Breast epithelium (tissue), 4 donors: Measurements from ENCODE around the gene AKT1S1. TPM values are rescaled to one million over a fixed set of nuclear protein-coding genes. Genes with fewer than 3 reads are reported as not detected.

Experiments
- DNase-seq, 2 donors: peaks; one replicate each; pipeline ENCODE4 v3.0.0-alpha.2; 2019; ENCODE audit warnings: low spot score in 2 of 2
- H3K27ac ChIP-seq, 2 donors: fragments of 200-600 bp; sonication (generic) in 1 of 2; one replicate each; pipeline ENCODE4 v1.5.1; 2016 to 2019; ENCODE audit warnings: mild to moderate bottlenecking in 1 of 2
- H3K27me3 ChIP-seq, 2 donors: fragments of 200-600 bp; sonication (generic) in 1 of 2; one replicate each; pipeline versions ENCODE4 v1.5.1 to v1.6.0; 2017 to 2019; ENCODE audit warnings: control low read depth in 1 of 2, mild to moderate bottlenecking in 1 of 2
- H3K36me3 ChIP-seq: fragments of 200-600 bp; one replicate; pipeline ENCODE4 v1.5.1; 2019
- H3K4me1 ChIP-seq, 2 donors: fragments of 200-600 bp; sonication (generic); one replicate each; pipeline ENCODE4 v1.5.1; 2016 to 2019; ENCODE audit warnings: control low read depth in 1 of 2
- H3K4me3 ChIP-seq, 3 donors: fragments of 200-600 bp; sonication (generic); 1 replicate in 2 of 3; 2 replicates in 1 of 3; pipeline ENCODE4 v1.5.1; 2016 to 2019; ENCODE audit warnings: mild to moderate bottlenecking in 3 of 3, moderate library complexity in 2 of 3
- H3K9me3 ChIP-seq, 2 donors: fragments of 200-600 bp; sonication (generic) in 1 of 2; one replicate each; pipeline ENCODE4 v1.5.1; 2016 to 2019; ENCODE audit warnings: control low read depth in 1 of 2
- POLR2A ChIP-seq: fragments of 450-650 bp; IDR thresholded peaks from one replicate; pipeline ENCODE4 v1.6.1; 2016; ENCODE audit warnings: antibody characterized with exemption, mild to moderate bottlenecking, moderate library complexity
- POLR2AphosphoS5 ChIP-seq, 3 donors: sonication (generic); formaldehyde crosslinking; IDR thresholded peaks; one replicate each; pipeline ENCODE4 v1.6.1; 2017; ENCODE audit warnings: antibody characterized with exemption in 3 of 3
- intact Hi-C: fragments of 100-400 bp; cut with DNase I; formaldehyde crosslinking; loops from one replicate; pipeline ENCODE4 v1.15.1; 2023; ENCODE audit warnings: low total_unique reads
- total RNA-seq, 3 donors: library from RNA; depleted of rRNA; stranded (reverse); fragments of >200 nt; gene quantifications; one replicate each; pipeline ENCODE4 v1.1.0, GENCODE V29; 2016
- TF ChIP-seq, protein P1 (sequence below), 3 donors: fragments of 450-650 bp; IDR thresholded peaks; one replicate each; pipeline ENCODE4 v1.5.1; 2016 to 2017; ENCODE audit warnings: antibody characterized with exemption in 3 of 3, mild to moderate bottlenecking in 3 of 3, moderate library complexity in 3 of 3

The AKT1S1 gene
- total RNA-seq, 3 donors from 2014 or later = 11.9 to 13.8 (median 12.5) TPM

DNA sequence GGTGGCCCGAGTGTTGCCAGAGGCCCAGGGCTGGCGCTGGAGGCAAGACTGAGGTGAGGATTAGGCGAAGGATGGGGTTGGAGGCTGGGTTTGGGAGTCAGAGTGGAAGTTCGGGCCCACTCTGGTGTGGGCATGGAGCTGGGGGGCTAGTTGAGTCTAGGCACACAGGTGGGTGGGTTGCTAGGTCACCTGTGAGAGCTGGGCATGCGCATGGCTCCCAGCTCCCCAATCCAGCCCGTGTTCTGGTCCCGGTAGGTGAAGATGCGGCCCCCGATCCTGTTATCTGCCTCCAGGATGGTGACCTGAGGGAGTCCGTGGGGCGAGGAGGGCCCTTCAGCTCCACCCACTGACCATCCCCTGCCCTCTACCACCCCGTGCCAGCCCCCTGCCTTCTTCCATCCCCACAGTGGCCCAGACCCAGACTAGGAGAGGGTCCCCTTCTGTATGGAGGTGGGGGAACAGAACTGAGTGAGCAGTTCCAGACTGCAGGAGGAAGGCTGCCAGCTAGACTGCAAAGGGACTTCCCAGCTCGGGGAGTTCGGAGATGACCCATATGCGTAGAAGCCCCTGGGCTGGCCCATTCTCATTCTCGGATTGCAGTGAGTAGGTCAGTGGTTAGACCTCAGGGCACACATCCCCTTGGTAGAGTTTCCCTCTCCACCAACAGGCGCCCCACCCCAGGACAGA, 17.9 kb upstream of the AKT1S1 start:
- TF ChIP-seq POLR2A (no peak), POLR2AphosphoS5 (IDR thresholded peaks at IDR 0.05) (no peak)
- TF ChIP-seq, protein P1, sequence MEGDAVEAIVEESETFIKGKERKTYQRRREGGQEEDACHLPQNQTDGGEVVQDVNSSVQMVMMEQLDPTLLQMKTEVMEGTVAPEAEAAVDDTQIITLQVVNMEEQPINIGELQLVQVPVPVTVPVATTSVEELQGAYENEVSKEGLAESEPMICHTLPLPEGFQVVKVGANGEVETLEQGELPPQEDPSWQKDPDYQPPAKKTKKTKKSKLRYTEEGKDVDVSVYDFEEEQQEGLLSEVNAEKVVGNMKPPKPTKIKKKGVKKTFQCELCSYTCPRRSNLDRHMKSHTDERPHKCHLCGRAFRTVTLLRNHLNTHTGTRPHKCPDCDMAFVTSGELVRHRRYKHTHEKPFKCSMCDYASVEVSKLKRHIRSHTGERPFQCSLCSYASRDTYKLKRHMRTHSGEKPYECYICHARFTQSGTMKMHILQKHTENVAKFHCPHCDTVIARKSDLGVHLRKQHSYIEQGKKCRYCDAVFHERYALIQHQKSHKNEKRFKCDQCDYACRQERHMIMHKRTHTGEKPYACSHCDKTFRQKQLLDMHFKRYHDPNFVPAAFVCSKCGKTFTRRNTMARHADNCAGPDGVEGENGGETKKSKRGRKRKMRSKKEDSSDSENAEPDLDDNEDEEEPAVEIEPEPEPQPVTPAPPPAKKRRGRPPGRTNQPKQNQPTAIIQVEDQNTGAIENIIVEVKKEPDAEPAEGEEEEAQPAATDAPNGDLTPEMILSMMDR (IDR thresholded peaks at IDR 0.05) = no peak
- intact Hi-C loops = no loop called here
- H3K27ac ChIP-seq = no peak overlapping the region
- H3K4me3 ChIP-seq = no peak overlapping the region
- H3K4me1 ChIP-seq = no peaks in the 10 kb centered on the region
- no peak for DNase-seq
- no peaks in the 10 kb centered on the region for H3K27me3 ChIP-seq
- no peaks in the 10 kb centered on the region for H3K9me3 ChIP-seq
- no peaks in the 10 kb centered on the region for H3K36me3 ChIP-seq

DNA sequence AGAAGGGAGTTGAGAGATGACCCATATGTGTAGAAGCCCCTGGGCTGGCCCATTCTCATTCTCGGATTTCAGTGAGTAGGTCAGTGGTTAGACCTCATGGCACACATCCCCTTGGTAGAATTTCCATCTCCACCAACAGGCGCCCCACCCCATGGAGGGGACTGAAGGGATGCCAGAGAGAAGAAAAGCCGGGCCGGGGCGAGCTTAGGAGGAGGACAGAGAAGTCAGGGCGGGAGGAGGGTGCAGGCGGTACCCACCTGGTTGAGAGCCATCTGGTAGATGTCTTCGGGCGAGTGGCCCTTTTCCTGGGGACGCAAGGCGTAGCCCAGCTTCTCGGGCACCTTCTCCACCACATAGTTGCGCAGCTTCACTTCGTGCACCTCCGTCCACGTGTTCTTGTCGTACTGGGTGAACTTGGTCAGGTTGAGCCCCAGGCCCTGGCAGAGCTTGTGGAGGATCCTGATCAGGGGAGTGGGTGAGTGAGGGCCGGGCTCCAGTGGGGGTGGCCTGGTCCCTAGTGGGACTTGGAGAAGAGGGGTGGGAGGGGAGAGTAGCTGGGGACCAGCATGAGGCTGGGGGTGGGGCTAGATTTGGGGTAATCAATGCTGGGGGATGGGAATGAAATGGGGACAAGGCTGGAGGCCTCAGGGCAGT, 17.0 kb upstream of the AKT1S1 start:
- H3K36me3 ChIP-seq = no peaks in the 10 kb centered on the region
- no peaks in the 10 kb centered on the region for H3K4me1 ChIP-seq
- no peaks in the 10 kb centered on the region for H3K27me3 ChIP-seq
- no peak for TF ChIP-seq POLR2AphosphoS5 (IDR thresholded peaks at IDR 0.05)
- TF ChIP-seq, protein P1 (IDR thresholded peaks at IDR 0.05) = no peak
- no peak for TF ChIP-seq POLR2A
- intact Hi-C loops = no loop called here
- H3K27ac ChIP-seq = no peak overlapping the region
- no peak for DNase-seq
- no peaks in the 10 kb centered on the region for H3K9me3 ChIP-seq
- no peak overlapping the region for H3K4me3 ChIP-seq

DNA sequence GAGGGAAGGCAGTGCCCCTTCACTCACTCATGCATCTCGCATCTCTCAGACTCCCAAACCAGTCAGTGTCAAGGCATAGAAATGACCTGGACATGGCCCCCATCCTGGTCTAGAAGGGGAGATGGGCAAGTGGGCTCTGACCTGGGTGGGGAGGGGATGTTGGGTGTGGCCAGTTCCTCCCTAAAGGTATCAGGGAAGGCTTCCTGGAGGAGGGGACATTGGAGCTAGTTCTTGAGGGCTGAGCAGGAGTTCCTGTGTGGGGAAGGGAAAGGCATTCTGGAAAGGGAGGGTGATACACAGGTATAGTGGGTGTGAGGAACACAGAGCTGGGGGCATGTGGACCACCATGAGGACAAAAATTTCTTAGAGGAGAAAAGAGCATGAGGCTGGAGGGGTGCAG, 15.6 kb upstream of the AKT1S1 start:
- Histone ChIP-seq H3K9me3 (no peaks in the 10 kb centered on the region), H3K4me1 (no peaks in the 10 kb centered on the region), H3K27me3 (no peaks in the 10 kb centered on the region), H3K36me3 (no peaks in the 10 kb centered on the region), H3K27ac (no peak overlapping the region), H3K4me3 (no peak overlapping the region)
- TF ChIP-seq POLR2A (no peak), POLR2AphosphoS5 (IDR thresholded peaks at IDR 0.05) (no peak)
- TF ChIP-seq, protein P1 (IDR thresholded peaks at IDR 0.05) = no peak
- intact Hi-C loops = no loop called here
- DNase-seq = no peak

DNA sequence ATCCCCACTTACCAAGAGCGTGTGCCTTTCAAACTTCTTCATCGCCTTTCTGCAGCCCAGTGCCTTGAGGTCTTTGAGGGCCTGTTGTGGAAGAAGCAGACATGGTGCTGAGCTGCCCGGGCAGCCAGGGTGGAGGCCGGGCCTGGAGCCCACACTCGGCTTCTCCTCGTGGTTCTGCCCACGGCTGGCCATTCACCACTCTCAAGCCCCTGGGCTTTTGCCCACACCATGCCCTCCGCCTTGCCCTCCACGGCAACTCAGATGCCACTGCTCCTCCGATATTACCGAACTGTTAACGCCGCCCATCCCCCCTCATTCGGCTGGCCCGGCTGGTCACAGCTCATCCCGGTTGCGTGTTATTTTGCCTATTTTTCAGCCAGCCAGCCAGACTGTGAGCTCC, 14.2 kb upstream of the AKT1S1 start:
- intact Hi-C loops = no loop called here

More for the DNA sequence above, 14.2 kb upstream of the AKT1S1 start:
- H3K36me3 ChIP-seq = no peaks in the 10 kb centered on the region
- H3K4me1 ChIP-seq = no peaks in the 10 kb centered on the region
- no peak for DNase-seq
- no peaks in the 10 kb centered on the region for H3K27me3 ChIP-seq
- no peak for TF ChIP-seq POLR2AphosphoS5 (IDR thresholded peaks at IDR 0.05)
- no peak for TF ChIP-seq POLR2A
- TF ChIP-seq, protein P1 (IDR thresholded peaks at IDR 0.05) = no peak
- no peak overlapping the region for H3K4me3 ChIP-seq
- no peak overlapping the region for H3K27ac ChIP-seq
- no peaks in the 10 kb centered on the region for H3K9me3 ChIP-seq
